Prostate gland (tissue), 2 donors: ENCODE measurements around the gene ALDH1L1. TPM values are rescaled to one million over a fixed set of nuclear protein-coding genes. Genes with fewer than 3 reads are reported as not detected.

Source experiments
- DNase-seq: peaks from one replicate; pipeline ENCODE4 v3.0.0-alpha.2; 2019; ENCODE audit warnings: low spot score
- H3K27ac ChIP-seq, 2 donors: fragments of 200-600 bp; sonication (generic); 2 replicates each; pipeline ENCODE4 v1.5.1; 2017 to 2019
- H3K27me3 ChIP-seq: fragments of 200-600 bp; sonication (generic); replicated peaks from 2 replicates; pipeline ENCODE4 v1.5.1; 2019; ENCODE audit not compliant: insufficient read depth
- H3K36me3 ChIP-seq, 2 donors: fragments of 200-600 bp; sonication (generic); 1 replicate in 1 of 2; 2 replicates in 1 of 2; pipeline versions ENCODE4 v1.5.1 to v1.8.1; 2017 to 2019
- H3K4me1 ChIP-seq: fragments of 200-600 bp; sonication (generic); replicated peaks from 2 replicates; pipeline ENCODE4 v1.5.1; 2019
- H3K4me3 ChIP-seq, 2 donors: fragments of 200-600 bp; sonication (generic); 2 replicates each; pipeline ENCODE4 v1.5.1; 2017 to 2019
- H3K9me3 ChIP-seq: fragments of 200-600 bp; sonication (generic); 2 replicates; pipeline ENCODE4 v1.5.1; 2017
- POLR2A ChIP-seq: fragments of 450-650 bp; IDR thresholded peaks from one replicate; pipeline ENCODE4 v1.6.1; 2016; ENCODE audit warnings: antibody characterized with exemption, mild to moderate bottlenecking
- POLR2AphosphoS5 ChIP-seq: sonication (generic); formaldehyde crosslinking; IDR thresholded peaks from one replicate; pipeline ENCODE4 v1.6.1; 2017; ENCODE audit warnings: antibody characterized with exemption
- WGBS: methylation state at CpG from one replicate; pipeline ENCODE4 v1.1.5; 2018; 5-methylcytosine and 5-hydroxymethylcytosine counted together
- intact Hi-C: fragments of 100-400 bp; cut with DNase I; formaldehyde crosslinking; loops from one replicate; pipeline ENCODE4 v1.14.2; 2022
- total RNA-seq, 2 donors: library from RNA; depleted of rRNA; stranded (reverse); fragments of >200 nt; gene quantifications; one replicate each; pipeline ENCODE4 v1.1.0, GENCODE V29; 2016
- TF ChIP-seq, protein P1 (sequence below), 4 experiments: fragments of 200-600 bp in 2 of 4; fragments of 450-650 bp in 2 of 4; sonication (generic) in 2 of 4; IDR thresholded peaks; 1 replicate in 3 of 4; 2 replicates in 1 of 4; pipeline ENCODE4 v1.5.1; 2016 to 2019; ENCODE audit warnings: antibody characterized with exemption in 4 of 4, mild to moderate bottlenecking in 2 of 4, moderate library complexity in 2 of 4

Gene ALDH1L1
- total RNA-seq, 2 donors from 2014 or later = 19.6 to 57.3 TPM

DNA sequence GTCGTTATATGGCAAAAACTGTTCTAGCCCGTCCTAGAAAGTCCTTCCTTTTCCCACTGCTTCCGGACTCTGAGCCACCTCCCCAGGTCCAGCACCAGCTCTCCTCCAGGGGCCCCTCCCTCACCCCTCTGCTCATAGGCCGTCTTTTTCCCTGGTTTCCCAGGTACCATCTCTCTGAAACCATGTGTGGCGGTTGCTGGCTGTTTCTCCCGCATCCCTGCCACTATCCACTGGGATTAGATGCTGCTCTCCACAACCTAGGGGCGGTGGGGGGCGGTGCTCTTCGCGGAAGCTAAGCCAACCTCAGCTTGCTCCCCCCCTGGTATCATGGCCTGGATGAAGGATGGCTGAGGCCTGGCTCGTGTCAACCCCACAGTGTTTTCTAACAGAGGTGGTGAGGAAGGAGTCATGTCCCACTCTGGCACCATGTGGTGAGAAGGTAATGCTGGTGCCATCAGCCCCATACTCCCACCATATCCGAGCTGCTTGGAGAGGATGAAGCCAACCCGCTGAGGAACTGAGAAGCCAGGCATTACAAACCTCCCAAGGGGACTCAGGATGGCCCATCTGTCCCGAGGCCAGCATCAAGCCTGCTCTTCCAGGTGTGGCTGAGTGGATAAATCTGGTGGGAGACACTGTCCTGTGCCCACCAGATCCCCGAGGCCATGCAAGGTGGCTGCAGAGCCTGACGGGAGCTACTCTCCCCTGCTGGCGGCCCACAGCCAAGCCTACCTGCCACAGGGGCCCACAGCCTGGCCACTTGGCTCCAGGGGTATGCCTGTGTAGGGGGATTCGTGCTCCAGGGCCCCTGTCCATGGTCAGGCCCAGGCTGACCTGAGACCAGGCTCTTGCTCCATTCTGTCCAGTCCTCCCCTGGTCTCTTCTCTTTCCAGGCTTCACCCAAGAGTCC is 68.6 kb downstream of the ALDH1L1 start:
- WGBS = 87% methylated on average over 16 of the region's 18 CpGs
- Histone ChIP-seq H3K27ac (no peak overlapping the region), H3K36me3 (no peaks in the 10 kb centered on the region), H3K27me3 (no peaks in the 10 kb centered on the region), H3K9me3 (no peaks in the 10 kb centered on the region), H3K4me3 (no peak overlapping the region), H3K4me1 (no peaks in the 10 kb centered on the region)
- no peak for TF ChIP-seq POLR2AphosphoS5
- TF ChIP-seq, protein P1, sequence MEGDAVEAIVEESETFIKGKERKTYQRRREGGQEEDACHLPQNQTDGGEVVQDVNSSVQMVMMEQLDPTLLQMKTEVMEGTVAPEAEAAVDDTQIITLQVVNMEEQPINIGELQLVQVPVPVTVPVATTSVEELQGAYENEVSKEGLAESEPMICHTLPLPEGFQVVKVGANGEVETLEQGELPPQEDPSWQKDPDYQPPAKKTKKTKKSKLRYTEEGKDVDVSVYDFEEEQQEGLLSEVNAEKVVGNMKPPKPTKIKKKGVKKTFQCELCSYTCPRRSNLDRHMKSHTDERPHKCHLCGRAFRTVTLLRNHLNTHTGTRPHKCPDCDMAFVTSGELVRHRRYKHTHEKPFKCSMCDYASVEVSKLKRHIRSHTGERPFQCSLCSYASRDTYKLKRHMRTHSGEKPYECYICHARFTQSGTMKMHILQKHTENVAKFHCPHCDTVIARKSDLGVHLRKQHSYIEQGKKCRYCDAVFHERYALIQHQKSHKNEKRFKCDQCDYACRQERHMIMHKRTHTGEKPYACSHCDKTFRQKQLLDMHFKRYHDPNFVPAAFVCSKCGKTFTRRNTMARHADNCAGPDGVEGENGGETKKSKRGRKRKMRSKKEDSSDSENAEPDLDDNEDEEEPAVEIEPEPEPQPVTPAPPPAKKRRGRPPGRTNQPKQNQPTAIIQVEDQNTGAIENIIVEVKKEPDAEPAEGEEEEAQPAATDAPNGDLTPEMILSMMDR (IDR thresholded peaks at IDR 0.05) = no peak
- no peak for TF ChIP-seq POLR2A
- DNase-seq = no peak
- intact Hi-C loops = no loop called here

DNA sequence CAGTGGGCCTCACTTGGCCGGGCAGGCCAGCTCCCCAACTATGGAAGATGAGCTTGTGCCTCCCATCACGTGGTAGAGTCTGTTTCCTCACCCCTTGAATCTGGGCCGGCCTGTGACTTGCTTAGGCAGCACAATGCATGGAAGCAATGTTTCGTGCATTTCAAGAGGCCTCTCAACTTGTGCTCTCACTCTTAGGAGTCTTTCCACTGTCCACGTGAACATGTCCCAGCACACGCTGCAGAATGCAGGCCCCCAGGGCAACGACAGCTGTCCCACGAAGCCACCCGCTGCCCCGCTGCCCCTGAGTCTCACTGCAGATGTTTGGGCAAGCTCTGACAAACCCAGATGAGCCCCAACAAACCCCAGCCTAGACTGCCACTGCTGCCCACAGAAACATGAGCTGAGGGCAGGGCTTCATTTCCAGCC is 69.2 kb downstream of the ALDH1L1 start:
- H3K27ac ChIP-seq = no peak overlapping the region
- intact Hi-C loops = no loop called here
- 69% methylated on average over 10 of the region's 10 CpGs for WGBS
- TF ChIP-seq POLR2AphosphoS5 (no peak), POLR2A (no peak)
- TF ChIP-seq, protein P1 (IDR thresholded peaks at IDR 0.05) = no peak
- no peaks in the 10 kb centered on the region for H3K36me3 ChIP-seq
- no peaks in the 10 kb centered on the region for H3K9me3 ChIP-seq
- DNase-seq = no peak
- no peak overlapping the region for H3K4me3 ChIP-seq
- no peaks in the 10 kb centered on the region for H3K27me3 ChIP-seq
- no peaks in the 10 kb centered on the region for H3K4me1 ChIP-seq

DNA sequence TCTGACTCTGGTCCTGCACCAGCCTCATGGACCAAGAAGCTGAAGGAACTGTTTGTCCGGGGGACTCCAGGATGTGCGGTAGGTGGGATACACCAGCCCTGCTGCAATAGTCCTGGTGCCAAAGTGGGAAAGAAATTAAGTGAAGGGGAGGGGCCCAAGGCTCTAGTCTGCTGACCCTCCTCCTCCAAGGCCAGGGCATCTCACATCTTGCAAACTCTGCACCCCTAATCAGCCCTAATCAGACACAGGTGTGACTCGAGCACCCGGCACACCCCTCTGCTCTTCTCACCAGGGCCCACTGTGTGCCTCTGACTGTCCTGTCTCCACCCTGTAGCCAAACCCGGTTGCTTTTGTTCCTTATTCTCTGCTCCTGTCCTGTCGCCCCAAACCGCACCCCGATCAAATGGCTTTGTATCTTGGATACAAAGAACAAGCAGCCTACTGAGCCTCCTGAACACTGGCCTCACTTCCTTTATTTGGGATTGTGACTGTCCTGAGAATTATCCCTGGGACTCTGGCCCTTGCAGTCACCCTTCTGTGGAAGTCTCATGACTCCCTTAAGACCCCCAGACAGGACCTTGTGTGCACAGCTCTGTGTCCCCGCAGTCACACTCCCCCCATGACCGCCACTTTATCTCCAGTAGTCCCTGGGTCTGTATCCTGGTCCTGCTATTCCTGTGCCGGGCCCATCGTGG is 69.8 kb downstream of the ALDH1L1 start:
- Histone ChIP-seq H3K4me3 (no peak overlapping the region), H3K4me1 (no peaks in the 10 kb centered on the region), H3K36me3 (no peaks in the 10 kb centered on the region), H3K27ac (no peak overlapping the region), H3K9me3 (no peaks in the 10 kb centered on the region), H3K27me3 (no peaks in the 10 kb centered on the region)
- TF ChIP-seq POLR2AphosphoS5 (no peak), POLR2A (no peak)
- TF ChIP-seq, protein P1 (IDR thresholded peaks at IDR 0.05) = no peak
- DNase-seq = no peak
- intact Hi-C loops = no loop called here
- 89% methylated on average over 12 of the region's 12 CpGs for WGBS

DNA sequence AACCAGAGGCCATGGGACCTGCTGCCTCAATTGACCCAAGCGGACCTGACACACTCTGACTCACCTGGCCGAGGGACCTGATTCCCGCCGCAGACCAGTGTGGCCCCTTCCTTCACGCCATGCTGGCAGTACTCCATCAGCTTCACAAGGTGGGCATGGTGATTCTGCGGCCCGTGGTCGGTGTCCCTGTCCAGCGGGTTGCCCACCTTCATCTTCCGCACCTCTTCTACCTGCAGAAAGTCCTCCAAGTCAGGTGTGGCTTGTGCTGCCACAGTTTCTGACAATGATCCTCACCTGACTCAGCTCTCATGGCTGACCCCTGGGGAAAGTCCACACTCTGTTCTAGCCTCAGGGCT is 70.5 kb downstream of the ALDH1L1 start:
- DNase-seq = no peak
- no peaks in the 10 kb centered on the region for H3K4me1 ChIP-seq
- H3K4me3 ChIP-seq = no peak overlapping the region
- H3K36me3 ChIP-seq = no peaks in the 10 kb centered on the region
- TF ChIP-seq POLR2AphosphoS5 = no peak
- no peaks in the 10 kb centered on the region for H3K9me3 ChIP-seq
- H3K27me3 ChIP-seq = no peaks in the 10 kb centered on the region
- WGBS = 94% methylated on average over 10 of the region's 10 CpGs
- intact Hi-C loops = no loop called here
- no peak overlapping the region for H3K27ac ChIP-seq

DNA sequence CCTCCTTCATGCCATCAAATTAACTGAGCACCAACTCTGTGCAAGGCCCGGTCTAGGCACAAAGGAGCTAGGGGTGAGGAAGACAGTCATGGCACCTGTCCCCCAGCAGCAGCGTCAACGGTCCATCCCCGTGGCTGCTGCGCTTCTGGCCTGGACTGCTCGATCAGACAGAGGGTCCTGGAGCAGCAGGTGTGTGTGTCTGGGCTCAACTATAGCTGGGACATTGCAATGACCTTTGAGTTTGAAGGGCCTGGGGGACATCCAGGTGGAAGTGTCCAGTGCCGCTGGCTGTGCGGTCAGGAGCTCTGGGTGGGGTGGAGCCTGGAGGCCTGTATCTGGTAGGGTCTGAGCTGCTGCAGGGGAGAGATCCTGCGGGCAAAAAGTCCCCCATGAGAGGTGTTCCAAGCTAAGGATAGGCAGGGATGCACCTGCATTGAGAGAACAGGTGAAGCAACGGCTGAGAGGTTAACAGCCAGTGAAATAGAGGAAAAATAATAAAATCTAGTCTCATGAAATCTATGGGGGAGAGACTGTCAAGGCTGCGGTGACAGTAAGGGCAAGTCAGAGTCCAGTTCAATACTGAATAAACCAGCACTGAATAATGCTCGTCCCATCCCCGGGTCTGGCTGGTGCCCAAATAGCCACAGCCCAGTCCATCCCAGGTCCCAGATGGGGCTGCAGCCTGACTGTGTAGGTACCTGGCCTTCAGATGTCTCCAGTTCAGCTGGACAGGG is 71.1 kb downstream of the ALDH1L1 start:
- intact Hi-C loops = no loop called here
- no peak overlapping the region for H3K27ac ChIP-seq
- H3K4me3 ChIP-seq = no peak overlapping the region
- H3K9me3 ChIP-seq = no peaks in the 10 kb centered on the region
- TF ChIP-seq POLR2A (no peak), POLR2AphosphoS5 (no peak)
- TF ChIP-seq, protein P1 (IDR thresholded peaks at IDR 0.05) = no peak
- no peaks in the 10 kb centered on the region for H3K27me3 ChIP-seq
- no peaks in the 10 kb centered on the region for H3K4me1 ChIP-seq
- WGBS = 90% methylated on average over 13 of the region's 13 CpGs
- no peaks in the 10 kb centered on the region for H3K36me3 ChIP-seq
- no peak for DNase-seq
